GM21423 (cell line): ENCODE measurements around the gene TMCC2.

Source experiments
- ATAC-seq: cut with Tn5 transposase; IDR thresholded peaks from one replicate; pipeline ENCODE4 v1.9.1; 2021; ENCODE audit warnings: mild to moderate bottlenecking, moderate library complexity; ENCODE audit not compliant: unreplicated experiment

The TMCC2 gene

DNA sequence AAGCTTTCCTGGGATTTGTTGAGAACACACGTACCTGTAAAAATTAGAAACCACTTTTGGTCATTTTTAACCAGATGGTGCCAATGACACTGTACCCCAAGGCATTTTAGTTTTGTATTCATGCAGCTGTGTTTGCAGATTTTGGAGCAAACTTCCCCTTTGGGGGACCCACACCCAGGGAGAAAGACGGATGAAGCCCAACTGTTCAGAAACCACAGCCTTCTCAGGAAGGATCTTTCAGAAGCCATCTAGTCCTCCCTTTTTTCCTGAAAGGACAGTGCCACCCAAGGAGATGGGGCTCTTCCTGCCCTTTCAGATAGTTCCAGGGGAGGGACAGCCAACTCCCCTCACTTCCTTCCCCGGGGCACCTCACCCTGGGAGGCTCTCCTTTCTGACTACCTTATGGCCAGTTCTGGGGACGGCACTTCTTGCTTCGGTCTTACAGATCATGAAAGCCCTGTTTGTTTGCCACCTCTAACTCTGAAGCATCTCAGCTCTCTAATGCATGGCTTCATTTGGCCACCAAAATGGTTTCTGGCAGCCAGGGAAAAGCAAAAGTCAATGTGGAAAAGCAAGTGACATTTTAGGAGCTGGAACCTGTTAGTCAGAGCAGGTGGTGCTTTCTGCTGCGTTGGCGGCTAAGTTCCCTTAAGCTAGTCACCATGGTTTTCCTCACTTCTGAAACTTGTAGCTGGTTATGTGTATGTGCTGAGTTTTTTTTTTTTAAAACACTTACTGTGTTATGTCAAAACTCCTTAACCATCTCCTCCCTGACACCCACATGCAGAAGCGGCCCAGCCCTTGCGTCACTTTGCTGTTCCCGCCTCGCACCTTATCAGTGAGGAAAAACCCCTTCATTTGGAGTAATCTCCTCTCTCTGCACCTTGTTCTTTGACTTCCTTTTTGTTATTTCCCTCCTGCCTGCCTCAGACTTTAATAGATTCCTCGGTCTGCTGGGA lies 10.1 kb downstream of the TMCC2 start:
- no peak for ATAC-seq

DNA sequence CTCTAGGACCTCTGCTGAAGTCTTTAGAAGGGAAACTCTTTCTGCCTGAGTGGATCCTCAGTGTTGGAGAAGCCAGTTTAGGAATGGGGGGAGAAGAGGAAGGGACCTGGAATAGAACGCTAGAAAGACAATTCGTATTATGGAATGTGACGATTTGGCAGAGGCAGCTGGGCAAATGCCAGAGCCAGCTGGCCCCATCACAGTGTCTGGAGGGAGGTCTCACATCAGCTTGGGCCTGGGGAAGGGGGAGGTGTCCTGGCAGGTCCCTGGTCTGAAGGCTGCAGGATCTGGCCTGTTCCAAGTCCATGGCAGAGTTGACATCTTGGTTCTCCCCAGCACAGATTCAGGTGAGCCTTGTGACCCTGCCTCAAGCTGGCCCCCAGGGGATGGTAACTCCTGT lies 11.3 kb downstream of the TMCC2 start:
- ATAC-seq, result no peak

DNA sequence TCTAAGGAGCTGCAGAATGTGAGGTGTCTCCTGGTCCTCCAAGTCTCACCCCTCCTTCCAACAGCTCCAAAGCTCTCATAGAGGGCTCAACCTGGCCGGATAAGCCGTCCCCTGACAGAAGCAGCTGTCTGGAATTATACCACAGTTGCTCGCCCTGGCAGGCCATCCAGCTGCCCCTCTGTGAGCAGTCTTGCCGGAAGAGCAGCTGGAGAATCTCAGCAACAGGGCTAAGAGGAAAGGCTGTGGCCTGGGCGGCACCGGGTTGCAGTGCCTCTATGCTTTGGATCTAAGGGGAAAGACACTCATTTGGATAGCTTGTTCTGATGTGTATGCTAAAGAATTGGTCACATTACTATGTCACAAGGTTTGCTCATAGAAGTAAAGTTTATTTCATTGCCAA lies 12.4 kb downstream of the TMCC2 start:
- no peak for ATAC-seq

DNA sequence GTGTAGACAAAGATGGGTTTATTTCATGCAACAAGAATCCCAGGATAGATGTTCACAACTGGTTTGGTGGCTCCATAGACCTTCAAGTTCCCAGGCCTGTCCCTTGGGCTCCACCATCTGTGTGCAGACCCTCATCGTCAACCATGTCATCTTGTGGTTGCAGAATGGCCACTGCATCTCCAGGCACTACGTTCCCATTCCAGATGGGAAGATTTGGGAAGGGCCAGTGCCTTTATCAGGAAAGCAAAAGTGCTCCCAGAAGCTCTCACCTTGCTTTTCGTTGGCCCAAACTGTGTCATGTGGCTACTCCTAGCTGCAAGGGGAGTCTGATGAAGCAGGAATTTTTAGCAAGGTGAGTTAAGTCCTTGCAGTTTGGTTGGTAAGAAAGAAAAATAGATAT lies 12.8 kb downstream of the TMCC2 start:
- ATAC-seq, result no peak

DNA sequence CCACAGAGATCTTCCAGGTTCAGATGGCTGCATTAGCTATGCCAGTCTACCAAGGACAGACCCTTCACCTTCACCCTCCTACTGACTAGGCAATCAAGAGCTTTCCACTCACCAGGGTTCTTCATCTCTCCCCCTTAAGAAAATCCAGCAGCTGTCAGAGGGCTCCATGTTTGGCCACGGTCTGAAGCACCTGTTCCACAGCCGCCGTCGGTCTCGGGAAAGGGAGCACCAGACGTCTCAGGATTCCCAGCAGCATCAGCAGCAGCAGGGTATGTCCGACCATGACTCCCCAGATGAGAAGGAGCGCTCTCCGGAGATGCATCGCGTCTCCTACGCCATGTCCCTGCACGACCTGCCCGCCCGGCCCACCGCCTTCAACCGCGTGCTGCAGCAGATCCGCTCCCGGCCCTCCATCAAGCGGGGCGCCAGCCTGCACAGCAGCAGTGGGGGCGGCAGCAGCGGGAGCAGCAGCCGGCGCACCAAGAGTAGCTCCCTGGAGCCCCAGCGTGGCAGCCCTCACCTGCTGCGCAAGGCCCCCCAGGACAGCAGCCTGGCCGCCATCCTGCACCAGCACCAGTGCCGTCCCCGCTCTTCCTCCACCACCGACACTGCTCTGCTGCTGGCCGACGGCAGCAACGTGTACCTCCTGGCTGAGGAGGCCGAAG lies 13.8 kb downstream of the TMCC2 start:
- ATAC-seq, result no peak

DNA sequence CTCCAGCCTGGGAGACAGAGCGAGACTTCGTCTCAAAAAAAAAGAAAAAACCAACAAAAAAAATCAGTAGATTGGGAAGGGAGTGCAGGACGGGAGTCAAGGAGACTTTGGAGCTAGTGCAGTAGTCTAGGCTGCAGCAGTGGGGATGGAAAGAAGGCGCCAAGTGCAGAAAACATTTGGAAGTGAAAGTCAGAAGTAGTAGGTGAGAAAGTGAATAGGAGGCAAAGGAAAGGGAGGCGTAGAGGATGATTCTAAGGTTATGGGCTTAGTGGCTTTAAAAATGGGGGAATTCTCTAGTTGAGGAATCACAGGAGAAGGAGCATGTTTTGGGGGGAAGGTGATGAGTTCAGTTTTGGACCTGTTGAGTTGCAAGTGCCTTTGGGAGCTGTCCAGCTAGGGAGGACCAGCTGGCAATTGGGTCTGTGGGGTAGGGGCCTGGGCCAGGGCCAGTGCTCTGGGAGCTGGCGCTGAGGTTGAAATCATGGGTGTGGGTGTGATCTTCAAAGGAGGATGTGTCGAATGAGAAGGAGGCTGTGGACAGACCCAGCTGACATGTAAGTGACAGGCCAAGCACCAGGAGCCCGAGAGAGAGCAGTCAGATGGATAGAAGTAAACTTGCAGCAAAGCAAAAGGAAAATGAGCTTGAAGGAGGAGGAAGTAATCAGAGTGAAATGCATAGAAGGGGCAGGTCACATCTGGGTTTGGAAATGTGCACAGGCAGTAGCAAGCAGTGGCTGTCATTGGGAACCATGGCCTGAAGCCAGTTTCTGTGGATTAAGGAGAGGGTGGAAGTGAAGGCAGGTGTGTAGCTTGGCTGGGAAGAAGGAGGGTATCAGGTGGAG lies 15.8 kb downstream of the TMCC2 start:
- ATAC-seq, result no peak

DNA sequence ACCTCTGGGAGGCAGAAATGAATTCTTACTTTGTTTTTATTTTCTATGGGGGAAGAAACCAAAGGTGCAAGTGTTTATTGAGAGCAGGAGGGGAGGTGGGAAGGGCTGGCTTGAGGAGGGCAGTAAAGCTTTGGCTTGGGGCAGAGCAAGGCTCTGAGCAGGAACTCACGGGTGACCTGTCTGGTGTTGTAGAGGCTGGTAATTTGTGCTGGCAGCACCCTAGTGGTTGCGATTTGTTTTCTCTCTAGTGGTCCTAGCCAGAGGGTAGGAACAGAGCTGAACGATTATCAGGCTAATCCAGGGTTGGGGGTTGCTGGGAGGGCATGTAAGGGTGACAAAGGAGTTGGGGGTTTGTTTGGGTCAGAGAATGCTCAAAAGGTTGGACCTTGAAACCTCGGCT lies 16.6 kb downstream of the TMCC2 start:
- ATAC-seq, result no peak

DNA sequence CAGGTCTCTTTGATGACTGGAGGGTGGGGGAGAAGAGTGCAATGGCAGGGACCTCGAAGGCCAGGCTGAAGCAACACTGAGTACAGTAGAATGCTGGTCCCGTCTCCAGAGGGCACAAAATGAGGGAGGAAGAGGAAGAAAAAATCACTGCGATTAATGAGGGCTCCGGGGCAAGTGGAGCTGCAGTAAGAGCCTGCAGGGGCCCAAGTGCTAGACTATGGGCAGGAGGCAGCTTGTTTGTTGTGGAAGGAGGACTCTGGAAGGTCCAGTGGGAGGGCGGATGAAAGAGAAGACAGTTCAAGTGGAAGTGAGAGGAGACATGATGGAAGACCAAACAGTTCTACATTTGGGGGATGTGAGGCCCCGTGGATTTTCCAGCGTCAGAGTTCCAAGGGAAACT lies 17.4 kb downstream of the TMCC2 start:
- ATAC-seq, result no peak

DNA sequence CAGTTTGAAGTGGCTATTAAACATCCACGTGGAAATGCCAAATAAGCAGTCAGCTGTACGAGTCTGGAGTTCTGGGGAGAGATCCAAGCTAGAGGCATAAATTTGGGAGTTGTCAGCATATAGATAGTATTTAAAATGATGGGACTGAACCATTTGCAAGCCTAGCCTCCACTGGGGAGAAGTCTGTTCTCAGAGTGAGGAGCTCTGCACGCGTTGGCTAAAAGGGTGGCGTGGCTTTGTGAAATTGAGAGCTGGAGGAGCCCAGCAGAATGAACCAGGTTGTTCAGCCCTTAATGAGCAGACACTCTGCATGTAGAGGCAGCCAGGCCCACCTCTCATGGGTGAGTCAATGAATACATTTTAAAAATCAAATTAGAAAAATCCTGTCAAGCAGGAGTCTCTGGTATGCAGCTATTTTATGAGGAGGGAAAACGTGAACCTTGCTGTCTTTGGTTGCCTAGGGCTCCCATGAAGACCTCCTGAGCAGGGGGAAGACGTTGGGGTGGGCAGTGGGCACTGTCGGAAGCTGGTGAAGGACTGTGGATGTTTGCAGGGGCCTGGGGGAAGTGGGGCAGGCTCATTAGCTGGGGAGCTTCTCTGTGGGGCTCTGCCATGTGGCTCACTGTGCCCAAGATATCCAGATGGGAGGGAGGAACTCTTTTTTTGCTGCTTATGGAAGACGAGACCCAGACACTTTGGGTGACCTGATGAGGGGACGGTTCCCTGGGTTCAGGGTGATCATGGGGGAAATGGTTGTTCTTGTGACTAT lies 18.8 kb downstream of the TMCC2 start:
- ATAC-seq, result no peak

DNA sequence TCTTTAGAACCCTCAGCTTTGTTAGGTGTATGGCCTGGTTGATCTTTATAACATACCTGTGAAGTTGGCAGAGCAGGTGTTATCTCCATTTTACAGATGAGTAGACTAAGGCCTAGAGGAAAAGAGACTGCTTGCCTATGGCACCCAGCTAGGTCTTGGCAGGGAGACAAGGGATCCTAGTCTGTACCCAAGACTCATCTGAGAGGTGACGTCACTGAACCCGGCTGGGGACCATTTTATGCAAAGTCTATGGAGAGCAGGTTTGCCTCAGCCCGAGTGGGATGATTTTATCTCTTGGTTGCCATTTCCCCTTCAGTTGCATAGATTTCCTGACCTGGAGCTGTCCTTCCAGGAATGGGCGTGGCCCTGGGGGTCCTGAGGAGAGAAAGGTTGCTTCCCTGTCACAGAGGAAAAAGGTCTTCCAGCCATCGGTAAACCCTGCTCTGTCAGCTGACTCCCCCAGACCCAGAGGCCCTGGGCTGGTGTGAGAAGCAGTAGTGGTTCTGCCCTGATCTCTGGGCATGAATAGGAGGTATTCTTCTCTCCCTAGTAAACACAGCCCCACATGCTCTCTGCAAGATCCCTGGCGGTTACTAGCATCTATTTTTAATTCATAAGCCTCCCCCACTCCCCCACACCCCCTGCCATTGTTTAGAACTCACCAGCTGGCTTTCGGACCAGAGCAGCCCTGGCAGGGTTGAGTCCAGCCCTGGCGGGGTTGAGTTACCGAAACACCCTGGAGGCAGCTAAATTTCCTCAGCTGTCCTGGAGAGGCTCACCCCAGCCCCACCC lies 19.6 kb downstream of the TMCC2 start:
- no peak for ATAC-seq

DNA sequence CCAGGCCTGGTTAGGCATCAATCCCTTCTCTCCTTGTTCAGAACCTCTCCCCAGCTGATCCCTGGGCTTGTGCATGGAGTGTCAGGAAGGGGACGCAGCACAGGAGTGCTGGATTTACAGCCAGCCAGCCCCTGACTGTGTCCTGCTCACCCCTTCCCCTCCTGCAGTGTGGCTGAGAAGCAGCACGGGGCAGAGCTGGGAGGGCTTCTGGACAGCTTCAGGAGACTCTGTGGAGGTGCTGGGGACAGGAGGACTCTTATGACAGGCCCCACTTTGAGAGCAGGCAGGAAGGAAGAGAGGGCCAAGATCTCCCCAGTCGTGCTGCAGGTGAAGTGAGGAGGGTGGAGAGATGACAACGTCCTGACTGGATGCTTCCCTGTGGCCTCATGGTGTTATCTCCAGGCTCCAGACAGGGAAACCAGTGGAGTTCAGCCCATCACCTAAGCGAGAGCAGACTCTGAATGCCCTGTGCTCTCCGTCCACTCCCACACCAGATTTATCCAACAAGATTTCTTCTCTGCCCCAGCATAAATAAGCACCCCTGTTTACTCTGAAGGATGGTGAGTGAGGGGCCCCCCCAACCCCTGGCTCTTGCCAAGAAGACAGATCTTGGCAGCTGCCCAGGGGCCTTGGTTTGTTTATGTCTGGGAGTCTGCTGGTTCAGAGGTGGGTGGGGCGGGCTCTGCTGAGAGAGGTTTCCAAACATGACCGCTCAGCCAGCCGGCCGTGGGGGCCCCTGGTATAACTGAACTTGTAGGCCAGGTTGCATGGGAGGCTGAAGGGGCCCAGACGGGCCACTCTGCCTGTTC lies 21.3 kb downstream of the TMCC2 start:
- no peak for ATAC-seq

DNA sequence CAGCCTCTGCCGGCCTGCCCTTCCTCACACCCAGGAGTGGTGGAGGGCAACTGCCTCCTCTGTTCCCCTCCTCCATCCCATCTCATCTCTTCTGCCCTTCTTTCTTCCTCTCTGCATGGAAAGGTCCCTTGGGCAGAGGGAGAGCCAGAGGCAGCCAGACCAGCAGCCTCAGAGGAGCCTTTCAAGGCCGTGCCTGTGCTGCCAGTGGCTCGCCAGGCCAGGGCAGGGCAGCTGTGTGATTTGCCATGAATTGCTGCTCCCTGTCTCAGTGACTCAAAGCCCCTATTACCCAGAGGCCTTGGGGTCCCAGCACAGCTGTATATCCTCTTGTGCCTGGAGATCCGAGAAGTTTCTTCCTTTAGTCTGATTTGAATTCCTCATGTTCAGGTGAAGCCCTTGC lies 21.9 kb downstream of the TMCC2 start:
- no peak for ATAC-seq

DNA sequence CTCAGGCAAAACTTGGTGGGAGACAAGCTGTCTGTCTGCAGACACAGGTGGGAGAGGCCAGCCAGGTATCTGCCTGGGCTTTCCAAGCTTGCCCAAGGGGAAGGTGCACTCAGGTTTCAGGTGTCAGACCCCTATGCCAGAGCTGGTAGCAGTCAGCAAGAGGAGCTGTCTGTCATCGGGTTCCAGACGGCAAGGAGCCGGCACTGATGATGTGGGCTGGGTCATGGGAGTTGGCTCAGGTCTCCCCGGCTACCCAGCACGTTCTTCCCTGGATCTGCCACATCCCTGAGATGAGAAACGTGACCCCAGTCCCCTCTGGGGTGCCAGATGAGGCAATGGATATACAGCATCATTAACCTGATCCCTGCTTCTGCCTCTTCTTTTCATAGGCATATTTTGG lies 23.0 kb downstream of the TMCC2 start:
- no peak for ATAC-seq

DNA sequence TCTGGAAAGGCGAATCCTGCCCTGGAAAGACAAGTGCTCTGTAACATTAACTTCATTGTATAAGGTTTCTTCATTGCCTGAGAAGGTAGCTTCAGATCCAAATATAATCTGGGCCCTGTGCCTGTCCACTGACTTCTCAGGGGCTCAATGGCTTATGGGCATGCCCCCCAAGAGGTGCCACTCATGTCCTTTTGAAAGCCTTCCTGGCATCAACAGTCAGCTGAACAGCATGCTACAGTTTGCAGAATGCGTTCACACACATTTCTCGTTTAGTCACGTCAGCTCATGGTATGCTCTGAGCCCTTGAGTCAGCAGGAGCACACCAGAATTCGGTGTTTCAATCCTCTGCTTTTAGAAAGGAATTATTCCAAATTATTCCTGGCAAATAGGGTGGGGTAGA lies 23.8 kb downstream of the TMCC2 start:
- no peak for ATAC-seq

DNA sequence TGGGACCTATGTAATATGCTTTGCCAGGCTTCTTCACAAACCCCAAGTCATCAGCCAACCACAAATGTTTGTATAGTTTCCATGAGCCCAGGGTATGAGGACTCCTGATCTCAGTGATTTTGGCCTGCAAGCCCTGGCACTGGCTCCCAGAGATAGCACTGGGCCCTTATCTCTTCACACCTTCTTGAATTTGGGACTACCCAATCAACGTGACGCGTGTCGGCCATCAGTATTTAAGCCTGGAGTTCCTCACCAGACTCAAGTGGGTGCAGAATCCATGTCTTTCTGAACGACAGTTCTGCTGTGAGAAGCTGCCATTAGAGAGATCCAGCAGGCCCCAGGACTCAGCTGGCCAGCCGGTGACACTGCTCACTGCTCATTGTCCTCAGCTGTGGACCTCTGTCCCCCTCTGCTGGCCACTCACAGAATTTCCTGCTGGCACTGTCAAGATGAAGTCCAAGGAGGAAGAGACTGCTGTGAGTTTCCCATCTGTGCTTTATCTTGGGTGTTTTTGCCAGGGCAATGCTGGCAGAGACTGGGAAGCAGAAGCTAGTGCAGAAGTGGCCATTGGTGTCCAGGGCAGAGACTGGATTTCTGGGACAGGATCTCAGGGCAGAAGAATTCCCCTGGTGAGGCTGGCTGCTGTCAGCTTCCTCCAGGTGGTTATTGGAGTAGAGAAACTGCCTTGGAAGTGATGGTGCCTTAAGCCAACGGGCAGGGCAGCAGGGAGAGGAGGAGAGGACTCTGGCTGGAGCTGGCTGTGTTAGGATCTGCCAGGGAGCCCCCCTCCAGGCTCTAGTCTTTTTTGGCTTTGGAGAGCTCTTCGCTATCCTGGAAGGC lies 28.4 kb downstream of the TMCC2 start:
- ATAC-seq, result no peak

DNA sequence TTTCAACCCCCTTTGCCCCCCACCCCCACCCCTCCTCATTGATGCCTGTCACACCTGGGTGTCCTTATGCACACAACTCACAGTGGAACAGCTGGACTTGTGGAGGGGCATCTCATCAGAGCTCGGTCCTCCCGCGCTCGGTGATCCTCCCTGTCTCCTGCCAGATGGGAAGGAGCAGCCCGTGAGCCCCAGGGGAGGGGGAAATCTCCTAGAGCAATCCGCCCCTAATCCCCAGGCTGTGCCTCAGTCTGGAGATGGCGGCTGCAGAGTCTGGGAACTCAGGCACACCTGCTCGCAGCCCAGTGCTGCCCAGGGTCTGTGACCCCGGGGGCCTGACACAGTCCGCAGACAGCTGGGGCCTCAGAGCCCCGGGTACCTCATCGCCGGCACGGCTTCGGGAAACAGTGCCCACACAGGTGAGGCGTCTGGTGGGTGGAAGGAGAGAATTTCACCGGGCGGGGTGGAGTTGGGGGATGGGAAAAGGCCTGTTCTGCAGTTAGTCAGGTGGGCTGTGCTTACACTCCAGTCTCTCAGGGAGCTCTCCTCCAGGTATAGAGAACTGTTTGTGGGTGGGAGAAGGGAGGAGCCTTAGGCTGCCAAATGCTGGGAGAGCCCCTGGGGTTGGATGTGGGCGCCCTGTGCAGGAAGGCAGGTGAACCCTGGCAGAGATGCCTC lies 29.3 kb downstream of the TMCC2 start:
- no peak for ATAC-seq

DNA sequence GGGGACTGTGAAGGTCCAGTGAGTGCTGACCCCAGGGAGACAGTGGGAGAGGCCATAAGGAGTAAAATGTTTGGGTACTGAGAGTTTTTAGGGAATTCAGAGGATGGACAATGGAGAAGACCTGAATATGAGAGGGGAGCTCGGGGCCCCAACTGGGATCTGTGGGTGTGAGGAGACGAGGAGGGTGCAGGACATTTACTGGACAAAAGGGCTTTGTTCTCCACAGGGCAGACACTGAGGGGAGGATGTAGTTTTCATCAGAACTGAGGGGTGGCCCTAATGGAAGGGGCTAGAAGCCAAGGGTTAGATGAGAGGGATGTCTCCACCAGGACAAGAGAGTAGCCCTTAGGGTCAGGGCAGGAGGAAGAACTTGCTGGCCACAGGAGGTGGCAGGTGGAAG lies 30.0 kb downstream of the TMCC2 start:
- ATAC-seq, result no peak

DNA sequence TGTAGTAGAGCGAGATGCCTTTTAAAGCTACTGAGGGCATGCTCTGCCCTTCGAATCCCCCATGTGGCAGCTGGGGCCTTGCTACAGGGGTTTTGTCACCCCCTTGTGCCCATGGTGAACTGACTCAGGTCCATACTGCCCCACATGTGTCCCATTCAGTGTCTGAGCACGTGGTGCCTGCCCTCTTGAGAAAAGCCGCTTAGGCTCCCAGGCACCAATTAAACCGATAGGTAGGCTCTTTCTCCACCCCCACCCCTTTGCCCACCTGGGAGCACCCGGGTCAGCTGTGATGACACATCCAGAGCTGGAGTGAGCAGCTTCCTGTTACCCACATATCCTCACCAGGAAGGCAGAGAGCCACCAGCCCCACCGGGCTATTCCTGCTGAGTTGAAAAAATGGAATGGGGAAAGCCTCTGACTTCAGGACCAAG lies 30.5 kb downstream of the TMCC2 start:
- no peak for ATAC-seq
